Spleen (tissue), 11 donors: Measurements from ENCODE around the gene NXPE1. TPM values are rescaled to one million over a fixed set of nuclear protein-coding genes. Genes with fewer than 3 reads are reported as not detected.

Source experiments
- DNase-seq: peaks from one replicate; pipeline ENCODE4 v3.0.0-alpha.2; 2020
- H3K27ac ChIP-seq, 8 donors: fragments of 200-600 bp; sonication (generic) in 7 of 8; 1 replicate in 4 of 8; 2 replicates in 4 of 8; pipeline versions ENCODE4 v1.5.0 to v1.8.0; 2016 to 2021; ENCODE audit warnings: inconsistent platforms in 4 of 8, mild to moderate bottlenecking in 4 of 8, moderate library complexity in 1 of 8
- H3K27me3 ChIP-seq, 7 donors: fragments of 200-600 bp; sonication (generic) in 6 of 7; replicated peaks in 1 of 7; 1 replicate in 4 of 7; 2 replicates in 3 of 7; pipeline versions ENCODE4 v1.5.0 to v1.8.0; 2016 to 2021; ENCODE audit warnings: inconsistent platforms in 3 of 7, mild to moderate bottlenecking in 1 of 7
- H3K36me3 ChIP-seq, 6 donors: fragments of 200-600 bp; sonication (generic) in 5 of 6; 1 replicate in 4 of 6; 2 replicates in 2 of 6; pipeline versions ENCODE4 v1.5.0 to v1.8.0; 2016 to 2021; ENCODE audit warnings: inconsistent platforms in 2 of 6
- H3K4me1 ChIP-seq, 6 donors: fragments of 200-600 bp; sonication (generic) in 5 of 6; 1 replicate in 3 of 6; 2 replicates in 3 of 6; pipeline versions ENCODE4 v1.5.0 to v1.8.0; 2016 to 2021; ENCODE audit warnings: inconsistent platforms in 3 of 6
- H3K4me3 ChIP-seq, 8 donors: fragments of 200-600 bp; sonication (generic) in 7 of 8; 1 replicate in 4 of 8; 2 replicates in 4 of 8; pipeline versions ENCODE4 v1.5.0 to v1.8.0; 2016 to 2021; ENCODE audit warnings: inconsistent platforms in 4 of 8, mild to moderate bottlenecking in 4 of 8, moderate library complexity in 2 of 8
- H3K9me3 ChIP-seq, 8 donors: fragments of 200-600 bp; sonication (generic) in 7 of 8; 1 replicate in 4 of 8; 2 replicates in 4 of 8; pipeline versions ENCODE4 v1.5.0 to v1.8.0; 2016 to 2021; ENCODE audit warnings: inconsistent platforms in 4 of 8
- POLR2A ChIP-seq, 3 donors: fragments of 450-650 bp; IDR thresholded peaks; one replicate each; pipeline ENCODE4 v1.5.1; 2017; ENCODE audit warnings: antibody characterized with exemption in 3 of 3, mild to moderate bottlenecking in 1 of 3
- POLR2AphosphoS5 ChIP-seq, 3 donors: sonication (generic); formaldehyde crosslinking; IDR thresholded peaks; one replicate each; pipeline ENCODE4 v1.5.1; 2017; ENCODE audit warnings: antibody characterized with exemption in 3 of 3
- WGBS, 5 donors: extraction: QIAGEN DNeasy Blood & Tissue Kit in 3 of 5; methylation state at CpG; one replicate each; pipeline versions ENCODE4 v1.1.5 to v1.1.7; 2013 to 2018; 5-methylcytosine and 5-hydroxymethylcytosine counted together
- intact Hi-C: fragments of 100-400 bp; cut with DNase I; formaldehyde crosslinking; loops from one replicate; pipeline ENCODE4 v1.15.0; 2023; ENCODE audit warnings: low total_unique reads
- polyA plus RNA-seq, 3 donors: library from polyadenylated mRNA; stranded (reverse); fragments of 200-250 nt; gene quantifications; one replicate each; pipeline ENCODE4 v1.2.1, GENCODE V29; 2013
- total RNA-seq, 7 donors: library from RNA; depleted of rRNA in 3 of 7; stranded (reverse); fragments of >200 nt in 3 of 7; fragmentation: NEBNext Ultra II Directional in 4 of 7; extraction: Animal tissue kit (Norgen Biotek cat#: 25700) in 4 of 7; gene quantifications; one replicate each; pipeline versions ENCODE4 v1.1.0 to v1.2.1, GENCODE V29; 2016 to 2021
- TF ChIP-seq, protein P1 (sequence below), 11 experiments: fragments of 200-600 bp in 7 of 11; fragments of 450-650 bp in 4 of 11; sonication (generic) in 4 of 11; IDR thresholded peaks in 8 of 11; conservative IDR thresholded peaks in 3 of 11; 1 replicate in 7 of 11; 2 replicates in 4 of 11; pipeline versions ENCODE4 v1.4.0 to v1.8.0; 2016 to 2021; ENCODE audit warnings: antibody characterized with exemption in 11 of 11, inconsistent platforms in 4 of 11, mild to moderate bottlenecking in 1 of 11
- donor health status: healthy with polysubstance abuse.
- donor health status: DM: no; HTN: no; CAD: no; lungs with moderate emphysema.
- donor health status: DM: no; HTN: no; CAD: no.
- donor health status: Bipolar disorder and iron deficiency.
- donor health status: healthy.
- donor health status: DM: no; HTN: no; CAD: no.
- donor health status: DM: yes; HTN: yes; CAD: no.

Gene NXPE1
- total and polyA plus RNA-seq, 10 donors = 0.46 TPM; not detected in 9

DNA sequence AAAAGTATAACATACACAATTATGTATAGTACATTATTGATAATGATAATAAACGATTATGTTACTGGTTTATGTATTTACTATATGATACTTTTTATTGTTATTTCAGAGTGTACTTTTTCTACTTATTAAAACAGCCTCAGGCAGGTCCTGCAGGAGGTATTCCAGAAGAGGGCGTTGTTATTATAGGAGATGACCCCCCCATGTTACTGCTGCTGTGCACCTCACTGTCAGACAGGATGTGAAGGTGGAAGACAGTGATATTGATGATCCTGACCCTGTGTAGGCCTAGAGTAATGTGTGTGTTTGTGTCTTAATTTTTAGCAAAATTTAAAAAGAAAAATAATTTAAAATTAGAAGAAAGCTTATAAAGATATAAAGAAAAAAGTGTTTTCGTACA, 62.8 kb downstream of the NXPE1 start:
- intact Hi-C loops = no loop called here
- no peak overlapping the region for H3K4me3 ChIP-seq
- H3K9me3 ChIP-seq = peaks cover 0 to 9% (median 3%) of the 10 kb centered on the region in 8 donors
- no peak for DNase-seq
- 82 to 89% (median 85%) methylated on average over 3 of the region's 3 CpGs for WGBS, 5 donors
- H3K36me3 ChIP-seq = no peaks in the 10 kb centered on the region
- TF ChIP-seq POLR2A (IDR thresholded peaks at IDR 0.05) (no peak), POLR2AphosphoS5 (IDR thresholded peaks at IDR 0.05) (no peak)
- TF ChIP-seq, protein P1, sequence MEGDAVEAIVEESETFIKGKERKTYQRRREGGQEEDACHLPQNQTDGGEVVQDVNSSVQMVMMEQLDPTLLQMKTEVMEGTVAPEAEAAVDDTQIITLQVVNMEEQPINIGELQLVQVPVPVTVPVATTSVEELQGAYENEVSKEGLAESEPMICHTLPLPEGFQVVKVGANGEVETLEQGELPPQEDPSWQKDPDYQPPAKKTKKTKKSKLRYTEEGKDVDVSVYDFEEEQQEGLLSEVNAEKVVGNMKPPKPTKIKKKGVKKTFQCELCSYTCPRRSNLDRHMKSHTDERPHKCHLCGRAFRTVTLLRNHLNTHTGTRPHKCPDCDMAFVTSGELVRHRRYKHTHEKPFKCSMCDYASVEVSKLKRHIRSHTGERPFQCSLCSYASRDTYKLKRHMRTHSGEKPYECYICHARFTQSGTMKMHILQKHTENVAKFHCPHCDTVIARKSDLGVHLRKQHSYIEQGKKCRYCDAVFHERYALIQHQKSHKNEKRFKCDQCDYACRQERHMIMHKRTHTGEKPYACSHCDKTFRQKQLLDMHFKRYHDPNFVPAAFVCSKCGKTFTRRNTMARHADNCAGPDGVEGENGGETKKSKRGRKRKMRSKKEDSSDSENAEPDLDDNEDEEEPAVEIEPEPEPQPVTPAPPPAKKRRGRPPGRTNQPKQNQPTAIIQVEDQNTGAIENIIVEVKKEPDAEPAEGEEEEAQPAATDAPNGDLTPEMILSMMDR (IDR thresholded peaks at IDR 0.05 in 8 of 11, conservative IDR thresholded peaks at IDR 0.05 in 3 of 11) = no peak
- H3K4me1 ChIP-seq = no peaks in the 10 kb centered on the region
- no peak overlapping the region for H3K27ac ChIP-seq
- H3K27me3 ChIP-seq = no peaks in the 10 kb centered on the region

GRCh38 chr11:114483929-114484328, 75.8 kb downstream of the NXPE1 start:
- no peak overlapping the region for H3K4me3 ChIP-seq
- WGBS, 5 donors = 88 to 94% (median 92%) methylated on average over 2 of the region's 2 CpGs
- DNase-seq = no peak
- peaks cover 0 to 7% (median 0%) of the 10 kb centered on the region in 6 donors for H3K4me1 ChIP-seq
- H3K36me3 ChIP-seq = no peaks in the 10 kb centered on the region
- no peaks in the 10 kb centered on the region for H3K27me3 ChIP-seq
- H3K27ac ChIP-seq = no peak overlapping the region
- TF ChIP-seq, protein P1 (IDR thresholded peaks at IDR 0.05 in 8 of 11, conservative IDR thresholded peaks at IDR 0.05 in 3 of 11) = no peak
- no peak for TF ChIP-seq POLR2A (IDR thresholded peaks at IDR 0.05)
- TF ChIP-seq POLR2AphosphoS5 (IDR thresholded peaks at IDR 0.05) = no peak
- H3K9me3 ChIP-seq = no peaks in the 10 kb centered on the region
- intact Hi-C loops = no loop called here

DNA sequence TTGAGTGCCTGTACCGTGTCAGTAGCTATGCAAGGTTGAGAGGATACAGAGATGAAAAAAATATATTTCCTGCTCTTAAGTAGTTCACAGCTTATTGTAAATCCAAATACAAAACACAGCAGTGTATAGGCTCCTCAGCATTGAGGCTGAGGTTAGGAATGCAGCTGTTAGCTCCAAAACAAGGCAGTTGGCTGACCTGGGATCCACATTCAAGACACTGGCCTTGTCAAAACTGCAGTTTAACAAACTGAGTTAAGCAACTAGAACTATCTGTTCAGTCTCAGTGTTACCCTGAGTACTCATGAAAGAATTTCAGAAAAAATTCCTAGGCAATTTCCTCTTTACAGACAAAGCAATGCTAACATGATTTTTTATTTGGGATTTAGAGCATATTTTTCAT, 77.6 kb downstream of the NXPE1 start:
- H3K4me3 ChIP-seq = no peak overlapping the region
- H3K9me3 ChIP-seq = no peaks in the 10 kb centered on the region
- no peak for DNase-seq
- H3K27ac ChIP-seq = no peak overlapping the region
- TF ChIP-seq POLR2AphosphoS5 (IDR thresholded peaks at IDR 0.05) = no peak
- TF ChIP-seq, protein P1 (IDR thresholded peaks at IDR 0.05 in 8 of 11, conservative IDR thresholded peaks at IDR 0.05 in 3 of 11) = no peak
- no peak for TF ChIP-seq POLR2A (IDR thresholded peaks at IDR 0.05)
- intact Hi-C loops = no loop called here
- no peaks in the 10 kb centered on the region for H3K27me3 ChIP-seq
- H3K36me3 ChIP-seq = no peaks in the 10 kb centered on the region
- WGBS, 5 donors = 57 to 77% (median 65%) methylated on average over 1 of the region's 1 CpG
- peaks cover 0 to 7% (median 0%) of the 10 kb centered on the region in 6 donors for H3K4me1 ChIP-seq

DNA sequence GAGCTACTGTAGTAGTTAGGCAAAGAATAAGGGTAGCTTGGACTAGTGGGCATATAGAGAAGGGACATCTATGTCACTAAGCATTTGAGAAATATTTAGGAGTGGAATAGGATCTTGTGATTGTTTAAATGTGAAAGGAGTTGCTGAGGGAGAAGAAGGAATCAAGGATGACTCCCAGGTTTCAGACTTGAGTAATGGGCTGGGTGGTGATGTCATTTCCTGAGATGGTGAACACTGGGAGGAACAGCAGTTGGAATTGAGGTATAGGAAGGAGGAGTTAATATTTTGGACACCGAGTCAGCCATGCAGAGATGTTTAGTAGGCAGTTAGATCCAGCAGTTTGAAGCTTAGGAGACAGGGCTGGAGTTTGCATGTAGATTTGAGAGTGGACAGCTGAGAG, 80.3 kb downstream of the NXPE1 start:
- H3K27me3 ChIP-seq = no peaks in the 10 kb centered on the region
- H3K4me1 ChIP-seq = peaks cover 0 to 7% (median 0%) of the 10 kb centered on the region in 6 donors
- no peak overlapping the region for H3K4me3 ChIP-seq
- no peak for TF ChIP-seq POLR2A (IDR thresholded peaks at IDR 0.05)
- TF ChIP-seq, protein P1 (IDR thresholded peaks at IDR 0.05 in 8 of 11, conservative IDR thresholded peaks at IDR 0.05 in 3 of 11) = no peak
- TF ChIP-seq POLR2AphosphoS5 (IDR thresholded peaks at IDR 0.05) = no peak
- no peaks in the 10 kb centered on the region for H3K9me3 ChIP-seq
- intact Hi-C loops = no loop called here
- H3K36me3 ChIP-seq = no peaks in the 10 kb centered on the region
- no peak for DNase-seq
- WGBS, 5 donors = 79 to 91% (median 84%) methylated on average over 1 of the region's 1 CpG
- H3K27ac ChIP-seq = no peak overlapping the region
